HCT116 (cell line): ENCODE data around the gene M6PR. TPM values are rescaled to one million over a fixed set of nuclear protein-coding genes. Genes with fewer than 3 reads are reported as not detected.

Source experiments
- ATAC-seq: fragments of 200-7000 bp; cut with Tn5 transposase; 2 replicates; pipeline ENCODE4 v1.9.1; 2020; ENCODE audit warnings: mild to moderate bottlenecking, moderate library complexity
- BruUV-seq: library from RNA; stranded (reverse); fragments of 400-500 nt; replicated peaks from 2 replicates; lab custom pipeline; 2021; lab: Mats Ljungman, UMichigan
- CTCF ChIA-PET: fragments of 300-600 bp; sonication (Branson Sonifier 250); formaldehyde crosslinking; loops from one replicate; lab custom pipeline; 2021; ENCODE audit warnings: antibody characterized with exemption; lab: Charles Lee
- POLR2A ChIA-PET: fragments of 300-600, 350-600 bp; sonication (Branson Sonifier 250); formaldehyde crosslinking; loops from one replicate; lab custom pipeline; 2021; ENCODE audit warnings: antibody characterized with exemption; lab: Charles Lee
- RAD21 ChIA-PET, 2 experiments: fragments of 300-600 bp; sonication (Branson Sonifier 250); formaldehyde crosslinking; loops; one replicate each; lab custom pipeline; 2023; ENCODE audit warnings: low total read pairs in 2 of 2; ENCODE audit not compliant: uncharacterized antibody in 2 of 2, unreplicated experiment in 2 of 2, low non-redundant PET in 1 of 2; lab: Charles Lee
- DNase-seq: peaks from one replicate; pipeline ENCODE4 v3.0.0-alpha.2; 2010; ENCODE audit warnings: low read depth, low spot score
- H2AFZ ChIP-seq: fragments of 200-600 bp; shearing (Covaris generic), sonication (generic); 2 replicates; pipeline ENCODE4 v1.6.1; 2017; ENCODE audit warnings: low read depth, mixed run types, mixed read lengths, antibody characterized with exemption, low read length; ENCODE audit not compliant: poor library complexity, severe bottlenecking
- H3K27ac ChIP-seq: 2 replicates; pipeline ENCODE4 v1.5.1; 2012; ENCODE audit warnings: low read depth, low read length
- H3K27me3 ChIP-seq: fragments of 200-600 bp; sonication (generic); 2 replicates; pipeline ENCODE4 v1.6.1; 2016; ENCODE audit warnings: mixed run types, low read length, mixed read lengths; ENCODE audit not compliant: insufficient read depth
- H3K36me3 ChIP-seq, 2 experiments: fragments of 200-500 bp in 1 of 2; fragments of 200-600 bp in 1 of 2; sonication (Bioruptor generic) in 1 of 2; sonication (generic) in 1 of 2; 2 replicates each; pipeline versions ENCODE4 v1.5.1 to v1.6.1; 2014 to 2016; ENCODE audit warnings: low read length in 2 of 2, inconsistent platforms in 1 of 2, mixed read lengths in 1 of 2, mixed run types in 1 of 2; ENCODE audit not compliant: insufficient read depth in 2 of 2, control insufficient read depth in 1 of 2
- H3K4me1 ChIP-seq, 2 experiments: fragments of 200-600 bp in 1 of 2; sonication (generic) in 1 of 2; 2 replicates each; pipeline versions ENCODE4 v1.5.1 to v1.6.1; 2012 to 2017; ENCODE audit warnings: low read length in 2 of 2, inconsistent platforms in 1 of 2, mild to moderate bottlenecking in 1 of 2, mixed read lengths in 1 of 2, mixed run types in 1 of 2, moderate library complexity in 1 of 2; ENCODE audit not compliant: insufficient read depth in 2 of 2, control insufficient read depth in 1 of 2
- H3K4me2 ChIP-seq: fragments of 200-600 bp; sonication (generic); 2 replicates; pipeline ENCODE4 v1.6.1; 2017; ENCODE audit warnings: mixed run types, low read length, mixed read lengths
- H3K4me3 ChIP-seq, 2 experiments: fragments of 200-600 bp in 1 of 2; sonication (generic) in 1 of 2; replicated peaks in 1 of 2; 2 replicates each; pipeline ENCODE4 v1.5.1; 2011 to 2016; ENCODE audit warnings: low read length in 2 of 2, control low read depth in 1 of 2, low read depth in 1 of 2, mild to moderate bottlenecking in 1 of 2, mixed read lengths in 1 of 2, mixed run types in 1 of 2
- H3K79me2 ChIP-seq: fragments of 200-600 bp; sonication (generic); 2 replicates; pipeline ENCODE4 v1.6.1; 2017; ENCODE audit warnings: mild to moderate bottlenecking, mixed run types, low read length, moderate library complexity, mixed read lengths; ENCODE audit not compliant: insufficient read depth
- H3K9ac ChIP-seq: fragments of 200-600 bp; sonication (generic); 2 replicates; pipeline ENCODE4 v1.6.1; 2016; ENCODE audit warnings: low read length, mixed read lengths
- H3K9me2 ChIP-seq: fragments of 200-600 bp; sonication (generic), shearing (Covaris generic); 2 replicates; pipeline ENCODE4 v1.6.1; 2017; ENCODE audit warnings: mixed run types, mild to moderate bottlenecking, moderate library complexity; ENCODE audit not compliant: insufficient read depth
- H3K9me3 ChIP-seq, 2 experiments: fragments of 200-500 bp in 1 of 2; fragments of 200-600 bp in 1 of 2; sonication (Bioruptor generic) in 1 of 2; sonication (generic) in 1 of 2; 2 replicates each; pipeline ENCODE4 v1.6.1; 2014 to 2017; ENCODE audit warnings: low read length in 2 of 2, mixed read lengths in 2 of 2, inconsistent platforms in 1 of 2, low read depth in 1 of 2, mild to moderate bottlenecking in 1 of 2, mixed run types in 1 of 2, moderate library complexity in 1 of 2; ENCODE audit not compliant: control insufficient read depth in 1 of 2, insufficient read depth in 1 of 2
- H4K20me1 ChIP-seq: fragments of 200-600 bp; sonication (generic), shearing (Covaris generic); 2 replicates; pipeline ENCODE4 v1.6.1; 2017; ENCODE audit warnings: mixed run types, mild to moderate bottlenecking, moderate library complexity; ENCODE audit not compliant: insufficient read depth
- CBX3 ChIP-seq: IDR thresholded peaks from 2 replicates; pipeline ENCODE4 v1.6.1; 2012; ENCODE audit warnings: low read depth
- CEBPB ChIP-seq: IDR thresholded peaks from 2 replicates; pipeline ENCODE4 v1.6.1; 2012; ENCODE audit warnings: low read depth
- EGR1 ChIP-seq: IDR thresholded peaks from 2 replicates; pipeline ENCODE4 v1.6.1; 2012; ENCODE audit warnings: low read depth
- ELF1 ChIP-seq: IDR thresholded peaks from 2 replicates; pipeline ENCODE4 v1.6.1; 2012; ENCODE audit warnings: low read depth, borderline replicate concordance
- EZH2 ChIP-seq: fragments of 200-600 bp; sonication (generic); IDR thresholded peaks from 2 replicates; pipeline ENCODE4 v1.6.1; 2017; ENCODE audit warnings: antibody characterized with exemption, mixed run types
- EZH2phosphoT487 ChIP-seq: fragments of 200-600 bp; IDR thresholded peaks from 2 replicates; pipeline ENCODE4 v1.6.1; 2018; ENCODE audit warnings: antibody characterized with exemption, borderline replicate concordance
- FOSL1 ChIP-seq: IDR thresholded peaks from 2 replicates; pipeline ENCODE4 v1.6.1; 2012; ENCODE audit warnings: low read depth
- JUND ChIP-seq: IDR thresholded peaks from 2 replicates; pipeline ENCODE4 v1.6.1; 2012
- SIN3A ChIP-seq: IDR thresholded peaks from 2 replicates; pipeline ENCODE4 v1.6.1; 2012; ENCODE audit warnings: low read depth
- SP1 ChIP-seq: IDR thresholded peaks from 2 replicates; pipeline ENCODE4 v1.6.1; 2012; ENCODE audit warnings: low read depth
- SRF ChIP-seq: IDR thresholded peaks from 2 replicates; pipeline ENCODE4 v1.6.1; 2012; ENCODE audit warnings: low read depth
- TCF7L2 ChIP-seq: IDR thresholded peaks from 2 replicates; pipeline ENCODE4 v1.7.0; 2011; ENCODE audit warnings: borderline replicate concordance, inconsistent platforms; ENCODE audit not compliant: insufficient read depth, insufficient read length; ENCODE audit errors: extremely low read depth
- YY1 ChIP-seq: IDR thresholded peaks from 2 replicates; pipeline ENCODE4 v1.6.1; 2011; ENCODE audit warnings: low read length, low read depth, moderate library complexity, mild to moderate bottlenecking; ENCODE audit not compliant: insufficient replicate concordance; ENCODE audit errors: extremely low read depth
- ZFX ChIP-seq: fragments of 450-650 bp; IDR thresholded peaks from 2 replicates; pipeline ENCODE4 v1.6.1; 2017
- ZNF274 ChIP-seq: fragments of 200-500 bp; sonication (Bioruptor generic); IDR thresholded peaks from 2 replicates; pipeline ENCODE4 v1.6.1; 2014; ENCODE audit warnings: mild to moderate bottlenecking, low read depth, low read length, inconsistent platforms
- intact Hi-C: fragments of 100-400 bp; cut with micrococcal nuclease; formaldehyde crosslinking; loops from 2 replicates; pipeline ENCODE4 v1.10.0; 2022
- total RNA-seq: library from RNA; stranded (reverse); gene quantifications from one replicate; pipeline ENCODE4 v1.2.1, GENCODE V29; 2021; ENCODE audit not compliant: unreplicated experiment
- TF ChIP-seq, protein P1 (sequence below): IDR thresholded peaks from 2 replicates; pipeline ENCODE4 v1.6.1; 2012
- TF ChIP-seq, protein P2 (sequence below), 3 experiments: fragments of 200-600 bp in 1 of 3; sonication (generic) in 1 of 3; IDR thresholded peaks in 2 of 3; conservative IDR thresholded peaks in 1 of 3; 2 replicates each; pipeline ENCODE4 v1.5.1; 2012 to 2017; ENCODE audit warnings: low read depth in 2 of 3, low read length in 2 of 3, antibody characterized with exemption in 1 of 3, borderline replicate concordance in 1 of 3, control low read depth in 1 of 3, mild to moderate bottlenecking in 1 of 3, mixed read lengths in 1 of 3, mixed run types in 1 of 3, moderate library complexity in 1 of 3; ENCODE audit not compliant: insufficient read depth in 1 of 3
- TF ChIP-seq, protein P3 (sequence below): IDR thresholded peaks from 2 replicates; pipeline ENCODE4 v1.6.1; 2011; ENCODE audit warnings: mild to moderate bottlenecking, low read length, moderate library complexity; ENCODE audit not compliant: insufficient replicate concordance; ENCODE audit errors: extremely low read depth

M6PR gene
- total RNA-seq, 1 experiment from 2014 or later: 142 TPM

DNA sequence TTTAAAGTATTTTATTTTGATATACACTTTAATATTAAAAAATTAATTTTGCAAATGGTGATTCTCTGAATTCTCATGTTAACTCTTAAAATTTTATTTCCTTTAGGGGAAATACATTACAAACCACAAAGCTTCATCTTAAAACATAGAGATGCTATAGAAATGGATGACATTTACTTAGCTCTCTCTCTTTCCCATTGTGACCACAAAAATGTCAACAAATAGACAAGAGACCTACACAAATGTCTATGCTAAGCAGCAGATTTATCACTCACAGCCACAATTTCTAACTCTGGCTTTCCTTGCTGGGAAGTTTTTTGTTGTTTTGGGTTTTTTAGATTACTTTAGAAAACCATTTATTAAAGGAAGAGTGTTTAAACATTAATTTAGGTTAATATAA lies 55.1 kb downstream of the M6PR start:
- H3K9me3 ChIP-seq: no peaks in the 10 kb centered on the region

More for the DNA sequence above, 55.1 kb downstream of the M6PR start:
- Histone ChIP-seq H3K4me3 (no peak overlapping the region), H3K36me3 (no peaks in the 10 kb centered on the region), H2AFZ (no peak overlapping the region), H3K9ac (no peak overlapping the region), H4K20me1 (no peaks in the 10 kb centered on the region), H3K79me2 (no peaks in the 10 kb centered on the region), H3K27me3 (0 out of 2 replicates have a peak, but pooled peaks cover 3% of the 10 kb centered on the region), H3K9me2 (no peaks in the 10 kb centered on the region)
- DNase-seq (no peak), ATAC-seq (no peak)
- RAD21 ChIA-PET: no interaction called here
- POLR2A ChIA-PET: no interaction called here
- CTCF ChIA-PET: no interaction called here
- TF ChIP-seq ZFX (no peak), YY1 (no peak), TCF7L2 (no peak), SRF (no peak), CBX3 (no peak), SP1 (no peak), JUND (no peak), EZH2phosphoT487 (no peak), ELF1 (no peak), FOSL1 (no peak), EGR1 (no peak), ZNF274 (no peak), CEBPB (no peak), SIN3A (no peak), EZH2 (no peak)
- TF ChIP-seq, protein P1, sequence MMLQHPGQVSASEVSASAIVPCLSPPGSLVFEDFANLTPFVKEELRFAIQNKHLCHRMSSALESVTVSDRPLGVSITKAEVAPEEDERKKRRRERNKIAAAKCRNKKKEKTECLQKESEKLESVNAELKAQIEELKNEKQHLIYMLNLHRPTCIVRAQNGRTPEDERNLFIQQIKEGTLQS: no peak
- TF ChIP-seq, protein P2, sequence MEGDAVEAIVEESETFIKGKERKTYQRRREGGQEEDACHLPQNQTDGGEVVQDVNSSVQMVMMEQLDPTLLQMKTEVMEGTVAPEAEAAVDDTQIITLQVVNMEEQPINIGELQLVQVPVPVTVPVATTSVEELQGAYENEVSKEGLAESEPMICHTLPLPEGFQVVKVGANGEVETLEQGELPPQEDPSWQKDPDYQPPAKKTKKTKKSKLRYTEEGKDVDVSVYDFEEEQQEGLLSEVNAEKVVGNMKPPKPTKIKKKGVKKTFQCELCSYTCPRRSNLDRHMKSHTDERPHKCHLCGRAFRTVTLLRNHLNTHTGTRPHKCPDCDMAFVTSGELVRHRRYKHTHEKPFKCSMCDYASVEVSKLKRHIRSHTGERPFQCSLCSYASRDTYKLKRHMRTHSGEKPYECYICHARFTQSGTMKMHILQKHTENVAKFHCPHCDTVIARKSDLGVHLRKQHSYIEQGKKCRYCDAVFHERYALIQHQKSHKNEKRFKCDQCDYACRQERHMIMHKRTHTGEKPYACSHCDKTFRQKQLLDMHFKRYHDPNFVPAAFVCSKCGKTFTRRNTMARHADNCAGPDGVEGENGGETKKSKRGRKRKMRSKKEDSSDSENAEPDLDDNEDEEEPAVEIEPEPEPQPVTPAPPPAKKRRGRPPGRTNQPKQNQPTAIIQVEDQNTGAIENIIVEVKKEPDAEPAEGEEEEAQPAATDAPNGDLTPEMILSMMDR (IDR thresholded peaks at IDR 0.05 in 2 of 3, conservative IDR thresholded peaks at IDR 0.05 in 1 of 3; ENCODE audit: borderline replicate concordance in 1 of 3, insufficient read depth in 1 of 3, low read depth in 2 of 3, low read length in 2 of 3): no peak
- TF ChIP-seq, protein P3, sequence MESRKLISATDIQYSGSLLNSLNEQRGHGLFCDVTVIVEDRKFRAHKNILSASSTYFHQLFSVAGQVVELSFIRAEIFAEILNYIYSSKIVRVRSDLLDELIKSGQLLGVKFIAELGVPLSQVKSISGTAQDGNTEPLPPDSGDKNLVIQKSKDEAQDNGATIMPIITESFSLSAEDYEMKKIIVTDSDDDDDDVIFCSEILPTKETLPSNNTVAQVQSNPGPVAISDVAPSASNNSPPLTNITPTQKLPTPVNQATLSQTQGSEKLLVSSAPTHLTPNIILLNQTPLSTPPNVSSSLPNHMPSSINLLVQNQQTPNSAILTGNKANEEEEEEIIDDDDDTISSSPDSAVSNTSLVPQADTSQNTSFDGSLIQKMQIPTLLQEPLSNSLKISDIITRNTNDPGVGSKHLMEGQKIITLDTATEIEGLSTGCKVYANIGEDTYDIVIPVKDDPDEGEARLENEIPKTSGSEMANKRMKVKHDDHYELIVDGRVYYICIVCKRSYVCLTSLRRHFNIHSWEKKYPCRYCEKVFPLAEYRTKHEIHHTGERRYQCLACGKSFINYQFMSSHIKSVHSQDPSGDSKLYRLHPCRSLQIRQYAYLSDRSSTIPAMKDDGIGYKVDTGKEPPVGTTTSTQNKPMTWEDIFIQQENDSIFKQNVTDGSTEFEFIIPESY: no peak
- TF ChIP-seq, all 23 proteins: peak for 0
- Histone ChIP-seq H3K27ac (no peak overlapping the region), H3K4me2 (no peak overlapping the region), H3K4me1 (peaks cover 0 to 4% of the 10 kb centered on the region in 2 experiments; a peak in 1 of 4 replicates)
- intact Hi-C loops: loop anchor here (5.0 kb wide), 2 partner anchors 143 to 357 kb away; no protein-coding TSS in a partner anchor
- BruUV-seq: no TSS peak
